ENCODE data around the gene QRFPR.
"Not testable (repeated sequence)": the region's sequence is repeated elsewhere in the genome, so short reads cannot be mapped to it uniquely, and the experiment has no call there.

The QRFPR gene

DNA sequence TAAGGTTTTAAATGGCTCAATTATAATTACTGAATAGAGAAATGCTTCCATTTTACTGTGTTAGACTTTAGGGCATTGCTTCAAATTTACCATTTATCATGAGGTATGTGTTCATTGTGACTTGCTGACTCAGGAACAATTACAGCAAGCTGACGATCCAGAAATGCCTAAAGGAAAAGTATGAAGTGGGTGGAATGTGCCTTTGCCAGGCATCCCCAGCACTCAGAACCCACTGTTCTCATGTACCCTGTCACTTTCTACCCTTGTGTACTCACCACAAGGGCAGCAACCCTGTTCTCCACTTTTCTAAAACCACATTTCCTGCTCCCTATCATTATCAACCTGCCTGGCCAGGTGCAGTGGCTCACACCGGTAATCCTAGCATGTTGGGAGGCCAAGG lies 41.5 kb downstream of the QRFPR start:
- DNase-seq, result no peak

DNA sequence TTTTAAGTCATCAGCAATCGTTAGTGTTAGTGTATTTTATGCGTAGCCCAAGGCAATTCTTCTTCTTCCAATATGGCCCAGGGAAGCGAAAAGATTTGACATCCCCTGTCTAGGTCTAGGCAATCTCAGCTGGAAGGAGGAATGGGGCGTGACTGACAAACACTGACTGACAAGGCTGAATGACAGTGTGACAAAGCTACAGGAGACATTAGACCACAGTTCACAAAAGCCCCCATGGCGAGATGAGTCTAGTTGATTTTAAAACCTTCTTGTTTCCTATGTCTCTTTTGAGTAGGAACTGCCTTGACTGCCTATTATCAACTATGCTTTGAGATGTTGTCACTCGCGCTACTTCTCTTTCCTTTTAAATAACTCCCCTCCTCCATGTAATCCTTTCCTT lies 42.3 kb downstream of the QRFPR start:
- no peak for DNase-seq

DNA sequence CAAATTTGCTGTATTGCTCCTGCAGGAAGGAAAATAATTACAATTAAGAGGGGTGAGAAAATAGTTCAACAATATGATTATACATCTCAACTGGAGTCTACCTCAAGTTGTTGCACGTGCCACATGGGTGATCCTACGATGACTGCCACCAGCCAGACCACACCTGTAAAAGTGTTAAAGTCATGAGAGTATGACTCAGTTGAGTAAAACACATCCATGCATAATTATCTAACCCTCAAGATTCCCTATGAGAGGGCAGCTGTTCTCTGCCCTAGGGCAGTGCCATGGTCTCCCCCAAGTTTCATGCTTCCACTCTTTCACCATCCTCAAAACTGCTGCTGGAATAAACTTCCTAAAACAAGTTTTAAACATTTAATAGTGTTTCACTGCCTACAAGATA lies 44.1 kb downstream of the QRFPR start:
- DNase-seq, result no peak

DNA sequence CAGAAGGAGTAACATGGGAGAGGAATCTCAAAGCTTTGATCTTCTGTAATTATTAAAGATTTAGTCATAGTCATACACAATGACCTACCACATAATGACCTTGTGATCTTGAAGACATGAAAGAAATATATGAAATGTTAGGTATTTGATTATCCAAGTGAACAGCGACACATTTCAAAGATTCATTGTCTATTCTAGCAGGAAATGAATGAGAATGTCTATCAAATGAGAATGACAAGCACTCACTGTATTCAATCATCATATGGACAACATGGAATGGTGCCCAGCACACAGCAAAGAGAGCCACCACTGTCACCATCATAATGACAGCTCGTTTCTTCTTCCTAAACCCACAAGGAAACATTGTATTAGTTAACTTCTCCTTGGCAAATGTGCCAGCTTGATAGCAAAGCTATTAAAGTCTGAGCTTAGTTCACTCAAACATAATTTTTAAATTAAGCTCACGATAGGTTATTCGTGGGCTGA lies 50.6 kb downstream of the QRFPR start:
- DNase-seq, result no peak

DNA sequence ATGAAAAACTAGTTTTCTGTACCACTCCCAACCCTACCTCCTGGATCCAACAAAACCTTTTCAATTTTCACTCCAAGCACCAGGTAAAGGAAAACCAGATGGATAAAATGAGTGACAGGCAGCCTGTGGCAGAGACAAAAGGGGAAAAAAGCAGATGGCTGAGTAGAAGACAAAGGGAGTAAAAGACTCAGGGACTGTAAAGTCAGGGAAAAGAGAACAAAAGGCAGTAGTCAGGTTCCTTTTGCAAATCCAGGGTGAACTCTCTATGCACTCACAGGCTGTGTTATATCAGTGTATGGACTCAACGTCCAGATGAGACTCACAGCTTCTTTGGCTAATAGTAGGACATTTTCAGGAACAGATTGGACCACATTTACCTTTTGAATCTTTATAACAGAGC lies 54.2 kb downstream of the QRFPR start:
- no peak for DNase-seq

DNA sequence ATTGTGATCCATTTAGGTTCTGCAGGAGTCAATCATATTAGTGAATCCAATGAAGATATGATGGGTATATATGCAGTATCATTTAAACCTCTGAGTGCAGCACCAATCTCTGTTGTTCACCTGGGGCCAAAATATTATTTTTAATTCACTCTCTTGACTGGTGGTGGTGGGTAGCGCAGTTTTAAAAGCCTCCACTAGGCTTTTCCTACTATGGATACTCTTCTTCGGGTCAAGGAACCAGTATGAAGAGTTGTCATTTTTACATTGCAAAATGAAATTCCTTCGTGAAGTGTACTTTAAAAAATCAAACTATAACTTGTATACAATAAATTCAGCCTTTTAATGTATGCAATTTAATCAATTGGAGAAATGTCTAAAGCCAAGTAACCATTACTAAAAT lies 56.5 kb downstream of the QRFPR start:
- no peak for DNase-seq

DNA sequence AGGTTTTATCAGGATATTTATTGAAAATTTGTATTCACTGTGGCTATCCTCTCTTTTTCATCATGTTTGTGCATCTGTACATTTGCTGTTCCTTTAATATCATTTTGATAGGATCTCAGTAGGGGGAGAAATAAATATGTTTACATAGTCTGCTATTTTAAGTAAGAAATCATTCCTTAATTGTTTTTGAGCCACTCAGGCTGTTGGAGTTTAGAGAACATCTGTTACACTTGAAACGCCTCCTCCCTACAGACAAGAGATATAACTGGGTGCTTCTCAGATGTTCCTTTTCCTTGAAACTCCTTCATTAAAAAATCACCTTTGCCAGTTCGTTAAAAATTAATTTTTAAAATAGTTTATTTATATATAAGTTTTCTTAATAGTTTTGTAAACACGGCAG lies 59.4 kb downstream of the QRFPR start:
- no peak for DNase-seq

DNA sequence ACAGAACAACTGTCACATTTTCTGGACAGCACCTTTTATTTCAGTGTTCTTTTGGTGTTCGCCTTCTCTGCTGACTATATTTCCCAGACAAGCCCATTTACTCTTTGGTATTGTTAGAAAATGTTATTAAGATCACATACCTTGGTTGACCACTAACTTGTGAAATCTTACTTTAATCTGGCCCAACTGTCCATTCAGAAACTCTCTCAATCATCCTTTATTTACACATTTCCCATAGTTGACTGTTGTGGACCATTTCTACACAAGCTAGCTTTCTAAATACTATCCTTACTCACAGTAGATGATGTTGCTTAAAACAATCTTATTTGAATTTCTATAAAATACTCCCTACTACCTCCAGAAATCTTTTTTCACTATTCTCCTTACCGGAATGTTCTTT lies 64.7 kb downstream of the QRFPR start:
- DNase-seq, result no peak

DNA sequence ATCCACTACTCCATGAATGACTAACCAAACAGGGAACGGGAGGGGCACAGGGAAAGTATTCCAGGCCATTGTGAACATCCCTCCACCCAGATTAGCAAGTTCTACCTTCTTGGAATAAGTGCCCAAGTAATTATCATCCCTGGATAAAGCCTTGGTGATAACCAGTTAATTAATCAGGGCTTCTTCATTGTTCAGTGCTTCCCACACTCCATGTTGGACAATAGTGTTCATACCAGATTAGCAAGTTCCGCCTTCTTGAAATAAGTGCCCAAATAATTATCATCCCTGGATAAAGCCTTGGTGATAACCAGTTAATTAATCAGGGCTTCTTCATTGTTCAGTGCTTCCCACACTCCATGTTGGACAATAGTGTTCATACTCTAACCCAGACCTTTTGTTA lies 67.4 kb downstream of the QRFPR start:
- DNase-seq, result not testable (repeated sequence)

DNA sequence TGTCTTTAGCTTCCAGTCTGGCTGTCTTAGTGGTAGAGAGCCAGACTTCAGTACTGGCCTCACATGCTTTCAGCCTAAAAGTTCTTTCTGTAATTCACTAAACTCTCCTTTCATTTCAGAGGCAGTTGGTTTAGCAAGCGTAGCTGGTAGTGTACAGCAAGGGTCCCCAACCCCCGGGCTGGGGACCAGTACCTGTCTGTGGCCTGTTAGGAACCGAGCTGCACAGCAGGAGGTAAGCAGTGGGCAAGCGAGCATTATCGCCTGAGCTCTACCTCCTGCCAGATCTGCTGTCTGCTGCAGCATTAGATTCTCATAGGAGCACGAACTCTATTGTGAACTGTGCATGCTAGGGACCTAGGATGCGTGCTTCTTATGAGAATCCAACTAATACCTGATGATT lies 72.0 kb downstream of the QRFPR start:
- DNase-seq, result no peak

DNA sequence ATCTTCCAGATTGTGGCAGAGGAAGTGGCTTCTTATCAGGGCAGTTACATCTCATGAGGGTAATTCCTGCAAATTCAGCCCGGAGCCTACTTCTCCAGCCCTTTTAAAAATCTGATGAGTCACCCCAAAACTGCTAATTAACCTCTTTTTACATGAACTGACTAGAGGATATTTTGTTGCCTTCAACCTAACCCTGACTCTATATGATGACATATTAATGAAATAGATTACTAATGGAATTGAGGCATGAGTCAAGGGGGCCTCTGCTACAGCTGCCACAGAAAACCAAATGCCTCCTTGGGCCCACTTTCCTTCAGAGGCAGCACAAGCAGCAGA lies 72.5 kb downstream of the QRFPR start:
- no peak for DNase-seq

DNA sequence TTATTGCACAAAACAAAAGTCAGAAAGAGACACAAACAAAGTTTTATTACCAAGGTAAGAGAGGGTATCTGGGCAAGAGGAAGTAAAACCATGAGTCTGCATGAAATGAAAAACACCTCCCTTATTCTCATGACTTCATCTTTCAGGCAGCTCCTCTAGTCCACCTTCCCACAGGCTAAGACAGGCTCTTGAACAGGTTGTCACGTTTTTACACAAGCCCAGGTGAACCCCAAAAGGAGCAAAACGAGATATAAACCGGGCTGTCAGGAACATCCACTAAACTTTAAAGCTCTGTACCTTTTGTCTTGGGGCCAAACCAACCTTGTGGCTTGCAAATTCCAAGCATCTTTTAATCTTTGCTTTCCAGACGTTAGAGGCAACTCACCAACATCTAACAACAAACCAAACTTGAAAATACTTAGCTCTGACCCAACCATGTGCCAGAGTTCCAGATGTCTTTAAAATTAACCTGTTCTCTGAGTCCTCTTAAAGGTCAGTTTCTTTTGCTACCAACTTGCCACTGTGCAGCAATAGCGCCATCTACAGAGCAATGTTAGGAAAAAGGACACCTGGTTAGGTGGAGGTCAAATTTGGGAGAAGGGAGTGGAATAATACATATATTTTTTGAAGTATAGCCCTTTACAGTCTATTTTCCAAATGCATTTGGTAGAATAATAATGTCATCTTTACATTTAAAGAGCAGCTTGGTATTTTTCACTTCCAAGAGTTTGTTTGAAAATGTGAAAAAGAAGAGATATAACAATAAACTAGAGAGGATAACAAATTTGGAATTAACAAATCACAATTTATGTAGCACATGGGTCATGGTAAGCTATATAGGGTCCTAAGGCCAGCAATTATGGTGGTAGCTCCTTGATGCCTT lies 73.1 kb downstream of the QRFPR start:
- peak; percentile 59 for DNase-seq

DNA sequence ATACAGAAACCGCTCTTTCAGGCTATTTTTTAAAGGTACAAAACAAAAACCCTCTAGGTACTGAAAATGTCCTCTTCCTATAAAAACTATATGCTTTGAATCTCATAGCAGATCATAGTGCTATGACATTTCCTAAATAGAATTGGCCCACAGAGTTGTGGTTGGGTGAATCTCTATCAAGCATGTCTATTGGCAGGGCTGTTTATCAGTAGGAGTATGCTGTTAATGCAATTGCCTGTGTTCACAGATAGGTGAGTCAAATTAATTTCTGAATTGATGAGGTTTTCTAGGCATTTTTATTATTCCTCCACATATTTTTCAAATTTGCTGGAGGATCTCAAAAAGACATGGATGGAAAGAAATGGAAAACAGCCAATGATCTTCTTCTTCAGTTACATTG lies 73.9 kb downstream of the QRFPR start:
- no peak for DNase-seq

DNA sequence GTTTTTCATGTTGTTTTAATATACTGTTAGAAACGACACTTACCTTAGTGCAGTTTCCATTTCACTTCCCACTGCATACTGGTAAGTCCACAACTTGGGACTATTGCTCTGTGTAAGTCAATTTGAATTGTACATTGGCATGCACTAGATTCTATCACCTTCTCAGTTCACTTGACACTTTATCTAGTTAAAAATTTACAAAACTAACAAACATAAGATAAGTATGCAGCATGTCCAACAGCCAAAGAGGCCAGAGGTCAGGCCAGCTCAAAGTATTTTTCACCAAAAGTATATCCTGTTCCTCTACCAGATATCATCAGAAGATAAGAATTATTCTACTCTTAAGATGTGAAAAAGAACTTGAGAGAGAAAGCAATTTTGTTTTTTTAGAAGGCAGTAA lies 75.9 kb downstream of the QRFPR start:
- DNase-seq, result no peak

DNA sequence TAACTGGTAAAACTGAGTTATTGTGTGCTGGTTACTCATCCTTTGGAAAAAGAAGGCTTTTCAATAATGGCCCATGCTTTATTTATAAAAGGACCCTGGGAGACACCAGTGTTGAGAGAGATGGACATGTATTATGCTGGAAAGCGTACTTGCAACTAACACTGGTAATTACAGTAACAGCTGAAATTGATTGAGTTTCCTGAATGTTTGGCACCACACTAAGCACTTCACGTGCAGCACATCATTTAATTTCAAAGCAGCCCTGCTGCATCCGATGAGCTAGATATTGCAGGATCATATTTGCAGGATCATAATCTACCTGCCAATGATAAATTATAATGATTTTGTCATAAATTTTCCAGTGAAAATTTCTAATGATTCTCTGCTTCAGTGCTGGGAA lies 81.5 kb downstream of the QRFPR start:
- DNase-seq, result no peak

DNA sequence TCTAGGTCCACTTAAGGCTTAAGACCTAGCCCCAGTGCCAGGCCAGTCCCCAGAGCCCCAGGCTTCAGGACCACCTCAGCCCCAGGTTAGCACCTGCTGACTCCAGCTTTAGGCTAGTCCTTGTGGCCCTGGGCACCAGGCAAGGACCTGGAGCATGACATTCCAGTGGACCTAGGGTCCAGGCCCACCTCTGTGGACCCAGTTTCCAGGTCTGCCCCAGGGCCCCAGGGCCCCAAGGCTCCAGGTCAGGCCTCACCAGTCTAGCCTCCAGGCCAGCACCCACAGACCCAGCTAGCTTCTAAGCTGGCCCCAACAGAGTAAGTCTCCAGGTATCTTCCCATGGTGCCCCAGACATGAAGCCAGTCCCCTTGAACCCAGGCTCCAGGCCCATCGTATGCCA lies 97.5 kb downstream of the QRFPR start:
- DNase-seq, result no peak

DNA sequence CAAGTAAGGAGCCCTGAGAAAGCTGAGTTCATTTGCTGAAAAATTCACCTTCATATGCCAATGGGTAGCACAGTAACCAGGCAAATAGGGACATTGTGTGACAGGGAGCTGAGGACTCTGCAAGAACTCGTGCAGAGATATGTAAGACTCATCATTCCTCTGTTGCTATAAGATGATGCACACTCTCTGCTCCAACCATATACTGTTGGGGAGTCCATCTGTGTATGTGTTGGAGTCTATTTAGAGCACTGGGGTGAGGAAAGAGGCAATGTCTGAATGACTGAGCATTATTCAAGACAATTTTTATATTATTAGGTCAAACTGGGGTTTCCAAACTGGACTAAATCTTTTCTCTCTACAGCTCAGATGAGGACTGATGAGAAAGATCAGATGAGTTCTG lies 100.4 kb downstream of the QRFPR start:
- DNase-seq, result no peak

DNA sequence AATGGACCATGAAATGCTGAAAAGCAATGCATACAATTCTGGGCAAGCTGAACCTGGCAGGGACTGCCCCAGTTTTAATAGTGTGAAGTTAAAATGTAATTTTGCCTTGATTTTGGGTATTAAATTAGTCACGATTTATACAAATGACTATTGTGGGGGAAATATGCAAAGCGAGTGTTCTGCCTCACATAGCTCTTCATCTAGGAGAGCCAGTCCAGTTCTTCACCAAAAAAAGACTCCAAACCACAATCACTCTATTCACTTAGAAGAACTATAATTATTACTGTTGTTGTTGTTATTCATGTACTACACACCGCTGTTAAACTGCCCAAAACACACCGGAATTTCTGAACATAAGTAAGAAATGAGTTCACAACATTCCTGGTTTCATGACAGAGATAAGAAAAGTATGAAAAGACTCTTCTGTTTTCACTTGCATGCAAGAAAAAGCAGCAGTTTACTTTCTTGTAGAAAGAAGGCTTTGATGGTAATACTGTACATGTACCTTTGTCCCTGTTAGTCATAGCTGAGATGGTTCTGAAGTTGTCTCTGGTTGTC lies 101.9 kb downstream of the QRFPR start:
- DNase-seq, result no peak

All from CD4-positive, alpha-beta T cell treated with Interleukin-17A for 4 hours (primary cell).